HEK293 (cell line): ENCODE data around the gene MPO.

ENCODE experiments used
- CTCF ChIA-PET: fragments of 350-600 bp; formaldehyde crosslinking; extraction: SDS; loops from one replicate; lab custom pipeline; 2021; ENCODE audit warnings: antibody characterized with exemption; lab: Yijun Ruan, JAX
- POLR2A ChIA-PET: fragments of 300-600 bp; formaldehyde crosslinking; extraction: SDS; loops from one replicate; lab custom pipeline; 2020; ENCODE audit warnings: antibody characterized with exemption, inconsistent platforms; lab: Yijun Ruan, JAX
- H3K27ac ChIP-seq: fragments of 200-500 bp; sonication (Bioruptor generic); 2 replicates; pipeline ENCODE4 v1.5.1; 2014; ENCODE audit warnings: low read depth, low read length, control low read depth, inconsistent platforms; ENCODE audit errors: extremely low read depth
- H3K36me3 ChIP-seq, 2 experiments: fragments of 200-500 bp in 1 of 2; sonication (Bioruptor generic) in 1 of 2; 1 replicate in 1 of 2; 2 replicates in 1 of 2; pipeline ENCODE4 v1.5.1; 2014 to 2017; ENCODE audit warnings: inconsistent platforms in 2 of 2, low read length in 2 of 2; ENCODE audit not compliant: control insufficient read depth in 2 of 2, insufficient read depth in 1 of 2
- H3K4me1 ChIP-seq: fragments of 200-500 bp; sonication (Bioruptor generic); 2 replicates; pipeline ENCODE4 v1.5.1; 2014; ENCODE audit warnings: mild to moderate bottlenecking, low read length, inconsistent platforms; ENCODE audit not compliant: control insufficient read depth, insufficient read depth
- H3K4me3 ChIP-seq: 2 replicates; pipeline ENCODE4 v1.5.1; 2011; ENCODE audit warnings: low read depth, mild to moderate bottlenecking, control low read depth, low read length, moderate library complexity
- H3K9me3 ChIP-seq: fragments of 200-500 bp; sonication (Bioruptor generic); 2 replicates; pipeline ENCODE4 v1.5.1; 2014; ENCODE audit warnings: low read depth, low read length, inconsistent platforms; ENCODE audit not compliant: control insufficient read depth, insufficient read depth
- GLIS1 ChIP-seq: fragments of 450-650 bp; formaldehyde crosslinking; IDR thresholded peaks from 2 replicates; pipeline ENCODE4 v1.5.1; 2016; ENCODE audit warnings: missing biosample characterization, missing genetic modification characterization
- KLF10 ChIP-seq: fragments of 450-650 bp; IDR thresholded peaks from 2 replicates; pipeline ENCODE4 v1.5.1; 2018; ENCODE audit warnings: missing biosample characterization, mild to moderate bottlenecking, missing genetic modification characterization
- MEIS1 ChIP-seq: sonication (generic); formaldehyde crosslinking; IDR thresholded peaks from 2 replicates; pipeline ENCODE4 v1.8.1; 2022; ENCODE audit warnings: missing genetic modification reagents, mild to moderate bottlenecking, borderline replicate concordance
- MZF1 ChIP-seq: fragments of 450-650 bp; formaldehyde crosslinking; IDR thresholded peaks from 2 replicates; pipeline ENCODE4 v1.5.1; 2017; ENCODE audit warnings: missing biosample characterization, missing genetic modification characterization, borderline replicate concordance
- PATZ1 ChIP-seq: fragments of 450-650 bp; formaldehyde crosslinking; IDR thresholded peaks from 2 replicates; pipeline ENCODE4 v1.5.1; 2016; ENCODE audit warnings: missing biosample characterization, missing genetic modification characterization
- PBX3 ChIP-seq: sonication (generic); formaldehyde crosslinking; IDR thresholded peaks from 2 replicates; pipeline ENCODE4 v1.8.1; 2022; ENCODE audit warnings: mild to moderate bottlenecking, moderate library complexity, missing genetic modification reagents
- RBAK ChIP-seq: fragments of 450-650 bp; formaldehyde crosslinking; IDR thresholded peaks from 2 replicates; pipeline ENCODE4 v1.5.1; 2016; ENCODE audit warnings: missing biosample characterization, missing genetic modification characterization
- SCRT2 ChIP-seq: fragments of 450-650 bp; formaldehyde crosslinking; IDR thresholded peaks from 2 replicates; pipeline ENCODE4 v1.5.1; 2016; ENCODE audit warnings: missing biosample characterization, missing genetic modification characterization
- SP2 ChIP-seq: fragments of 450-650 bp; formaldehyde crosslinking; IDR thresholded peaks from 2 replicates; pipeline ENCODE4 v1.5.1; 2016; ENCODE audit warnings: missing biosample characterization, missing genetic modification characterization
- SP7 ChIP-seq: fragments of 450-650 bp; formaldehyde crosslinking; IDR thresholded peaks from 2 replicates; pipeline ENCODE4 v1.5.1; 2016; ENCODE audit warnings: missing biosample characterization, missing genetic modification characterization
- YY2 ChIP-seq: fragments of 450-650 bp; formaldehyde crosslinking; IDR thresholded peaks from 2 replicates; pipeline ENCODE4 v1.5.1; 2016; ENCODE audit warnings: missing biosample characterization, missing genetic modification characterization
- ZBTB17 ChIP-seq: fragments of 450-650 bp; formaldehyde crosslinking; IDR thresholded peaks from 2 replicates; pipeline ENCODE4 v1.5.1; 2016; ENCODE audit warnings: missing biosample characterization, missing genetic modification characterization
- ZBTB48 ChIP-seq: fragments of 450-650 bp; formaldehyde crosslinking; IDR thresholded peaks from 2 replicates; pipeline ENCODE4 v1.5.1; 2016; ENCODE audit warnings: missing biosample characterization, missing genetic modification characterization
- ZFHX2 ChIP-seq: fragments of 450-650 bp; formaldehyde crosslinking; conservative IDR thresholded peaks from 2 replicates; pipeline ENCODE4 v1.5.1; 2016; ENCODE audit warnings: missing biosample characterization, missing genetic modification characterization
- ZFP69B ChIP-seq: fragments of 450-650 bp; formaldehyde crosslinking; IDR thresholded peaks from 2 replicates; pipeline ENCODE4 v1.5.1; 2016; ENCODE audit warnings: missing biosample characterization, missing genetic modification characterization
- ZNF114 ChIP-seq: fragments of 450-650 bp; formaldehyde crosslinking; IDR thresholded peaks from 2 replicates; pipeline ENCODE4 v1.5.0; 2017; ENCODE audit warnings: missing biosample characterization, missing genetic modification characterization
- ZNF16 ChIP-seq: fragments of 450-650 bp; formaldehyde crosslinking; IDR thresholded peaks from 2 replicates; pipeline ENCODE4 v1.5.1; 2016; ENCODE audit warnings: low read depth, missing biosample characterization, missing genetic modification characterization
- ZNF169 ChIP-seq: fragments of 450-650 bp; formaldehyde crosslinking; IDR thresholded peaks from 2 replicates; pipeline ENCODE4 v1.5.1; 2016; ENCODE audit warnings: missing biosample characterization, missing genetic modification characterization
- ZNF184 ChIP-seq: fragments of 450-650 bp; IDR thresholded peaks from 2 replicates; pipeline ENCODE4 v1.5.1; 2018; ENCODE audit warnings: missing biosample characterization, mild to moderate bottlenecking, missing genetic modification characterization
- ZNF19 ChIP-seq: fragments of 450-650 bp; formaldehyde crosslinking; IDR thresholded peaks from 2 replicates; pipeline ENCODE4; 2016; ENCODE audit warnings: missing biosample characterization, missing genetic modification characterization, low read depth
- ZNF366 ChIP-seq: fragments of 450-650 bp; formaldehyde crosslinking; conservative IDR thresholded peaks from 2 replicates; pipeline ENCODE4 v1.5.1; 2016; ENCODE audit warnings: missing biosample characterization, missing genetic modification characterization
- ZNF585B ChIP-seq: fragments of 450-650 bp; formaldehyde crosslinking; IDR thresholded peaks from 2 replicates; pipeline ENCODE4 v1.5.1; 2016; ENCODE audit warnings: missing biosample characterization, missing genetic modification characterization
- ZNF600 ChIP-seq: fragments of 450-650 bp; formaldehyde crosslinking; IDR thresholded peaks from 2 replicates; pipeline ENCODE4 v1.5.1; 2016; ENCODE audit warnings: missing biosample characterization, missing genetic modification characterization
- ZNF623 ChIP-seq: fragments of 450-650 bp; formaldehyde crosslinking; IDR thresholded peaks from 2 replicates; pipeline ENCODE4 v1.5.1; 2016; ENCODE audit warnings: missing biosample characterization, missing genetic modification characterization
- ZNF629 ChIP-seq: fragments of 450-650 bp; formaldehyde crosslinking; IDR thresholded peaks from 2 replicates; pipeline ENCODE4 v1.5.1; 2017; ENCODE audit warnings: missing biosample characterization, missing genetic modification characterization
- ZNF645 ChIP-seq: fragments of 450-650 bp; formaldehyde crosslinking; IDR thresholded peaks from 2 replicates; pipeline ENCODE4; 2016; ENCODE audit warnings: missing biosample characterization, missing genetic modification characterization
- ZNF660 ChIP-seq: fragments of 450-650 bp; IDR thresholded peaks from 2 replicates; pipeline ENCODE4 v1.5.1; 2018; ENCODE audit warnings: missing biosample characterization, mild to moderate bottlenecking, missing genetic modification characterization
- TF ChIP-seq, protein P1 (sequence below): fragments of 450-650 bp; formaldehyde crosslinking; IDR thresholded peaks from 2 replicates; pipeline ENCODE4 v1.5.1; 2016; ENCODE audit warnings: missing biosample characterization, missing genetic modification characterization
- TF ChIP-seq, protein P2 (sequence below): fragments of 450-650 bp; formaldehyde crosslinking; IDR thresholded peaks from 2 replicates; pipeline ENCODE4 v1.5.1; 2017; ENCODE audit warnings: missing biosample characterization, missing genetic modification characterization
- TF ChIP-seq, protein P3 (sequence below): fragments of 450-650 bp; formaldehyde crosslinking; IDR thresholded peaks from 2 replicates; pipeline ENCODE4 v1.5.1; 2016; ENCODE audit warnings: missing biosample characterization, missing genetic modification characterization

The MPO gene

GRCh38 chr17:58227733-58228132, 53.0 kb downstream of the MPO start (continued):
- no peak for TF ChIP-seq MZF1
- no peak for TF ChIP-seq PBX3 (CRISPR knock-in tag)
- TF ChIP-seq ZNF645 (tag by site-specific recombination) = no peak
- TF ChIP-seq PATZ1 (tag by site-specific recombination) = no peak
- no peak for TF ChIP-seq ZNF19
- TF ChIP-seq ZNF169 (tag by site-specific recombination) = no peak
- no peak for TF ChIP-seq SP2
- TF ChIP-seq, protein P1, sequence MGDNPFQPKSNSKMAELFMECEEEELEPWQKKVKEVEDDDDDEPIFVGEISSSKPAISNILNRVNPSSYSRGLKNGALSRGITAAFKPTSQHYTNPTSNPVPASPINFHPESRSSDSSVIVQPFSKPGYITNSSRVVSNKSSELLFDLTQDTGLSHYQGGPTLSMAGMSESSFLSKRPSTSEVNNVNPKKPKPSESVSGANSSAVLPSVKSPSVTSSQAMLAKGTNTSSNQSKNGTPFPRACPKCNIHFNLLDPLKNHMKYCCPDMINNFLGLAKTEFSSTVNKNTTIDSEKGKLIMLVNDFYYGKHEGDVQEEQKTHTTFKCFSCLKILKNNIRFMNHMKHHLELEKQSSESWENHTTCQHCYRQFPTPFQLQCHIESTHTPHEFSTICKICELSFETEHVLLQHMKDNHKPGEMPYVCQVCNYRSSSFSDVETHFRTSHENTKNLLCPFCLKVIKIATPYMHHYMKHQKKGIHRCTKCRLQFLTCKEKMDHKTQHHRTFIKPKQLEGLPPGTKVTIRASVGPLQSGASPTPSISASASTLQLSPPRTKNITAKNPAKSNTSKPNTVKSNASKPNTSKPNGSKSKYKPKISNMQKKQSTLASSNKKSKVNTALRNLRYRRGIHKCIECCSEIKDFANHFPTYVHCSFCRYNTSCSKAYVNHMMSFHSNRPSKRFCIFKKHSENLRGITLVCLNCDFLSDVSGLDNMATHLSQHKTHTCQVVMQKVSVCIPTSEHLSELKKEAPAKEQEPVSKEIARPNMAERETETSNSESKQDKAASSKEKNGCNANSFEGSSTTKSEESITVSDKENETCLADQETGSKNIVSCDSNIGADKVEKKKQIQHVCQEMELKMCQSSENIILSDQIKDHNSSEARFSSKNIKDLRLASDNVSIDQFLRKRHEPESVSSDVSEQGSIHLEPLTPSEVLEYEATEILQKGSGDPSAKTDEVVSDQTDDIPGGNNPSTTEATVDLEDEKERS (tag by site-specific recombination) = no peak
- TF ChIP-seq, all 188 proteins: peak for 0

- Histone ChIP-seq H3K4me1 (no peaks in the 10 kb centered on the region), H3K36me3 (no peaks in the 10 kb centered on the region), H3K27ac (no peak overlapping the region), H3K4me3 (no peak overlapping the region), H3K9me3 (no peaks in the 10 kb centered on the region)
- CTCF ChIA-PET = interaction anchor here (0.5 to 1.5 kb wide), 6 partner anchors 15 to 627 kb away, joined by 3 to 7 read pairs (median 4); partner anchors contain the start of gene LPO
- POLR2A ChIA-PET = no interaction called here
- TF ChIP-seq ZNF16 = no peak
- TF ChIP-seq ZNF184 (tag by site-specific recombination) = 0 out of 2 replicates have a peak, but pooled peaks have one; percentile 16
- TF ChIP-seq, protein P2, sequence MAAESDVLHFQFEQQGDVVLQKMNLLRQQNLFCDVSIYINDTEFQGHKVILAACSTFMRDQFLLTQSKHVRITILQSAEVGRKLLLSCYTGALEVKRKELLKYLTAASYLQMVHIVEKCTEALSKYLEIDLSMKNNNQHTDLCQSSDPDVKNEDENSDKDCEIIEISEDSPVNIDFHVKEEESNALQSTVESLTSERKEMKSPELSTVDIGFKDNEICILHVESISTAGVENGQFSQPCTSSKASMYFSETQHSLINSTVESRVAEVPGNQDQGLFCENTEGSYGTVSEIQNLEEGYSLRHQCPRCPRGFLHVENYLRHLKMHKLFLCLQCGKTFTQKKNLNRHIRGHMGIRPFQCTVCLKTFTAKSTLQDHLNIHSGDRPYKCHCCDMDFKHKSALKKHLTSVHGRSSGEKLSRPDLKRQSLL = no peak
- TF ChIP-seq ZNF629 (tag by site-specific recombination) = 0 out of 2 replicates have a peak, but pooled peaks have one; percentile 15
- no peak for TF ChIP-seq ZFP69B (tag by site-specific recombination)
- TF ChIP-seq SP7 (tag by site-specific recombination) = peak; percentile 38; the same call in 1 of the 2 replicates
- 0 out of 2 replicates have a peak, but pooled peaks have one; percentile 29 for TF ChIP-seq RBAK (tag by site-specific recombination)
- no peak for TF ChIP-seq ZNF19
- peak; percentile 68; the same call in 1 of the 2 replicates for TF ChIP-seq ZNF660
- no peak for TF ChIP-seq ZNF114 (tag by site-specific recombination)
- peak; percentile 90 for TF ChIP-seq SCRT2
- peak; percentile 25; the same call in 1 of the 2 replicates for TF ChIP-seq ZBTB48
- no peak for TF ChIP-seq YY2
- TF ChIP-seq ZNF585B (tag by site-specific recombination) = no peak
- no peak for TF ChIP-seq KLF10 (tag by site-specific recombination)
- 0 out of 2 replicates have a peak, but pooled peaks have one; percentile 17 for TF ChIP-seq ZNF366 (tag by site-specific recombination)
- no peak for TF ChIP-seq ZBTB17
- TF ChIP-seq, protein P3, sequence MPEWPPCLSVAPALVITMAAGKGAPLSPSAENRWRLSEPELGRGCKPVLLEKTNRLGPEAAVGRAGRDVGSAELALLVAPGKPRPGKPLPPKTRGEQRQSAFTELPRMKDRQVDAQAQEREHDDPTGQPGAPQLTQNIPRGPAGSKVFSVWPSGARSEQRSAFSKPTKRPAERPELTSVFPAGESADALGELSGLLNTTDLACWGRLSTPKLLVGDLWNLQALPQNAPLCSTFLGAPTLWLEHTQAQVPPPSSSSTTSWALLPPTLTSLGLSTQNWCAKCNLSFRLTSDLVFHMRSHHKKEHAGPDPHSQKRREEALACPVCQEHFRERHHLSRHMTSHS (tag by site-specific recombination) = no peak
- TF ChIP-seq MEIS1 (CRISPR knock-in tag) = 0 out of 2 replicates have a peak, but pooled peaks have one; percentile 54
- no peak for TF ChIP-seq ZNF600 (tag by site-specific recombination)
- TF ChIP-seq ZNF623 = no peak
- peak; percentile 31; the same call in 1 of the 2 replicates for TF ChIP-seq GLIS1 (tag by site-specific recombination)
- no peak for TF ChIP-seq ZFHX2 (tag by site-specific recombination)
Measured at GRCh38 chr17:58224315-58224714, 56.4 kb downstream of the MPO start.
